HepG2 (cell line): ENCODE results near the gene C14orf93. TPM values are rescaled to one million over a fixed set of nuclear protein-coding genes. Genes with fewer than 3 reads are reported as not detected.

ENCODE experiments used
- ARID4A ChIP-seq: sonication (generic); formaldehyde crosslinking; IDR thresholded peaks from 2 replicates; pipeline ENCODE4 v1.5.0; 2020; ENCODE audit warnings: mild to moderate bottlenecking, missing genetic modification reagents, borderline replicate concordance
- ARNTL ChIP-seq: sonication (generic); formaldehyde crosslinking; IDR thresholded peaks from 2 replicates; pipeline ENCODE4 v1.4.0; 2020; ENCODE audit warnings: mild to moderate bottlenecking, missing genetic modification reagents
- CCAR2 ChIP-seq: fragments of 200-400 bp; formaldehyde crosslinking; optimal IDR thresholded peaks from 2 replicates; pipeline ENCODE3; 2018; ENCODE audit warnings: low read depth, mild to moderate bottlenecking, low read length, moderate library complexity
- HNRNPLL ChIP-seq: fragments of 200-400 bp; formaldehyde crosslinking; IDR thresholded peaks from 2 replicates; pipeline ENCODE4 v1.6.1; 2017; ENCODE audit warnings: mild to moderate bottlenecking, low read depth, low read length; ENCODE audit not compliant: poor library complexity, severe bottlenecking
- NR3C1 ChIP-seq: sonication (generic); formaldehyde crosslinking; IDR thresholded peaks from 2 replicates; pipeline ENCODE4 v1.4.0; 2020; ENCODE audit warnings: missing genetic modification reagents
- PBX2 ChIP-seq: IDR thresholded peaks from 2 replicates; pipeline ENCODE4 v1.6.1; 2016; ENCODE audit warnings: control low read depth
- RFX3 ChIP-seq: IDR thresholded peaks from 2 replicates; pipeline ENCODE4 v1.6.1; 2016; ENCODE audit warnings: missing biosample characterization, missing genetic modification reagents
- TCF12 ChIP-seq, 2 experiments: fragments of 450-650 bp in 1 of 2; sonication (generic) in 1 of 2; formaldehyde crosslinking in 1 of 2; IDR thresholded peaks; 2 replicates each; pipeline versions ENCODE4 v1.6.1 to v1.8.0; 2017 to 2022; ENCODE audit warnings: antibody characterized with exemption in 1 of 2, mild to moderate bottlenecking in 1 of 2, missing genetic modification reagents in 1 of 2, moderate library complexity in 1 of 2
- TEAD3 ChIP-seq: optimal IDR thresholded peaks from 2 replicates; pipeline ENCODE3; 2016; ENCODE audit warnings: borderline replicate concordance
- UBTF ChIP-seq: sonication (generic); formaldehyde crosslinking; IDR thresholded peaks from 2 replicates; pipeline ENCODE4 v1.4.0; 2020; ENCODE audit warnings: mild to moderate bottlenecking, missing genetic modification reagents
- ZNF12 ChIP-seq: sonication (generic); formaldehyde crosslinking; IDR thresholded peaks from 2 replicates; pipeline ENCODE4 v1.5.0; 2020; ENCODE audit warnings: missing genetic modification reagents
- ZNF225 ChIP-seq: sonication (generic); formaldehyde crosslinking; IDR thresholded peaks from 2 replicates; pipeline ENCODE4 v1.4.0; 2020; ENCODE audit warnings: mild to moderate bottlenecking, missing genetic modification reagents
- ZNF274 ChIP-seq: sonication (generic); formaldehyde crosslinking; IDR thresholded peaks from 2 replicates; pipeline ENCODE4 v1.5.1; 2020; ENCODE audit warnings: mild to moderate bottlenecking, missing genetic modification reagents
- ZNF3 ChIP-seq: IDR thresholded peaks from 2 replicates; pipeline ENCODE4 v1.7.0; 2017; ENCODE audit warnings: inconsistent platforms
- ZNF546 ChIP-seq: sonication (generic); formaldehyde crosslinking; conservative IDR thresholded peaks from 2 replicates; pipeline ENCODE4 v1.8.1; 2023; ENCODE audit warnings: mild to moderate bottlenecking, missing genetic modification reagents
- ZNF713 ChIP-seq: sonication (generic); formaldehyde crosslinking; IDR thresholded peaks from 2 replicates; pipeline ENCODE4 v1.4.0; 2020; ENCODE audit warnings: mild to moderate bottlenecking, missing genetic modification reagents
- polyA plus RNA-seq, 8 experiments: library from polyadenylated mRNA; depleted of rRNA in 3 of 8; stranded (reverse) in 7 of 8; unstranded in 1 of 8; fragments of >200 nt; fragmentation: Illumina TruSeq in 4 of 8; extraction: Trizol in 4 of 8; gene quantifications; 2 replicates each; pipeline versions ENCODE4 v1.2.1 to v1.2.3, GENCODE V29; 2011 to 2016; ENCODE audit warnings: low read depth in 4 of 8, missing spikeins in 1 of 8, mixed read lengths in 1 of 8; ENCODE audit not compliant: insufficient read depth in 1 of 8
- total RNA-seq, 5 experiments: library from RNA; depleted of rRNA; stranded (reverse); fragments of >200 nt; fragmentation: Illumina TruSeq; extraction: Trizol; gene quantifications; 2 replicates each; pipeline ENCODE4 v1.2.3, GENCODE V29; 2016; ENCODE audit warnings: low read depth in 1 of 5
- TF ChIP-seq, protein P1 (sequence below): IDR thresholded peaks from 2 replicates; pipeline ENCODE4 v1.6.1; 2018; ENCODE audit warnings: missing genetic modification reagents

C14orf93 gene
- total and polyA plus RNA-seq, 2 of the 13 experiments (the other 11 are each of a cell fraction or from before 2014, with no cell fraction given) = 11.4 to 22.5 TPM

GRCh38 chr14:23056145-23056955 lies 46.4 kb upstream of the C14orf93 start (continued):
- peak; percentile 80 for TF ChIP-seq UBTF (CRISPR knock-in tag)
- peak; percentile 34; the same call in 1 of the 2 replicates for TF ChIP-seq ZNF546
- TF ChIP-seq NR3C1 (CRISPR knock-in tag) = no peak
- no peak for TF ChIP-seq ZNF713 (CRISPR knock-in tag)
- peak; percentile 23 for TF ChIP-seq HNRNPLL
- no peak for TF ChIP-seq ZNF12 (CRISPR knock-in tag)
- TF ChIP-seq ZNF274 = peak; percentile 63
- TF ChIP-seq ARID4A = peak; percentile 50; the same call in 1 of the 2 replicates
- peak; percentile 67; the same call in 1 of the 2 replicates for TF ChIP-seq ZNF225
- TF ChIP-seq PBX2 = no peak
- TF ChIP-seq TCF12 (IDR thresholded peaks at IDR 0.05) = no peak
- TF ChIP-seq TCF12 (CRISPR knock-in tag; IDR thresholded peaks at IDR 0.05) = no peak
- TF ChIP-seq, protein P1, sequence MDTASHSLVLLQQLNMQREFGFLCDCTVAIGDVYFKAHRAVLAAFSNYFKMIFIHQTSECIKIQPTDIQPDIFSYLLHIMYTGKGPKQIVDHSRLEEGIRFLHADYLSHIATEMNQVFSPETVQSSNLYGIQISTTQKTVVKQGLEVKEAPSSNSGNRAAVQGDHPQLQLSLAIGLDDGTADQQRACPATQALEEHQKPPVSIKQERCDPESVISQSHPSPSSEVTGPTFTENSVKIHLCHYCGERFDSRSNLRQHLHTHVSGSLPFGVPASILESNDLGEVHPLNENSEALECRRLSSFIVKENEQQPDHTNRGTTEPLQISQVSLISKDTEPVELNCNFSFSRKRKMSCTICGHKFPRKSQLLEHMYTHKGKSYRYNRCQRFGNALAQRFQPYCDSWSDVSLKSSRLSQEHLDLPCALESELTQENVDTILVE (CRISPR knock-in tag) = peak; percentile 80
- no peak; the same call in 1 of the 2 replicates for TF ChIP-seq RFX3 (CRISPR knock-in tag)
- TF ChIP-seq TEAD3 (CRISPR knock-in tag) = peak; percentile 52
- peak; percentile 48 for TF ChIP-seq CCAR2
- peak; percentile 19; the same call in 1 of the 2 replicates for TF ChIP-seq ARNTL (CRISPR knock-in tag)
- TF ChIP-seq ZNF3 (CRISPR knock-in tag) = no peak
